ENCODE measurements around the gene RALA.

The RALA gene

DNA sequence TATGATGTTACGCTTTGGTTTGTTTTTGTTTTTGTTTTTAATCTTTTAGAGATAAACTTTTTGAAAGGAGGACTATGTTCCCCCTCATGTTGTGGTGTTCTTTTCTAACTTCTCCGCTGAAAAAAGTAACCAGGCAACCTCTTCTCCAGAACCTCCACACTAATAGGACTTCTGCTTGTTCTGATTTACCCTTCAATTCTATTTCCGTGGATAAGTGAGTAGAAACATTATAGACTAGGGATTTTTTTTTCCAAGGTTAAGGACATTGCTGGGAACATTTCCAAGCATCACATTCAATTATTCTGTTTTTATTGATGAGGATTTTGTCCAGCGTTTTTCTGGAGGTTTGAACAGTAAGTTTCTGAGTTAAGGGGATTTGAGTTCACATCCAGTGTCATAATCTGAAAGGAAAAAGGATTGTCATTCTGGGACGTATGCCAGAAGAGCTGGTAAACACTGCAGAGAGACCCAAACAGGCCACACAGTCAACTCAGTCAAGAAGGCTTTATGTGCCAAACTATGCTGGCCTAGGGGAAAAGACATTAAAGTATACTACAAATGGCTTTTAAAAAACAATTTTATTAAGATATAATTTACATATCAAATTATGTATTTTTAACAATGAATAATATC lies 28.3 kb upstream of the RALA start:
- Mint-ChIP-seq H3K27ac (no peak overlapping the region), H3K27me3 (ENCODE audit: low read depth, poor library complexity) (peaks cover 8% of the 10 kb centered on the region), H3K36me3 (ENCODE audit: low read depth) (no peaks in the 10 kb centered on the region), H3K4me1 (no peaks in the 10 kb centered on the region), H3K4me3 (no peak overlapping the region), H3K9me3 (peaks cover 18% of the 10 kb centered on the region)
- TF ChIP-seq, protein P1, sequence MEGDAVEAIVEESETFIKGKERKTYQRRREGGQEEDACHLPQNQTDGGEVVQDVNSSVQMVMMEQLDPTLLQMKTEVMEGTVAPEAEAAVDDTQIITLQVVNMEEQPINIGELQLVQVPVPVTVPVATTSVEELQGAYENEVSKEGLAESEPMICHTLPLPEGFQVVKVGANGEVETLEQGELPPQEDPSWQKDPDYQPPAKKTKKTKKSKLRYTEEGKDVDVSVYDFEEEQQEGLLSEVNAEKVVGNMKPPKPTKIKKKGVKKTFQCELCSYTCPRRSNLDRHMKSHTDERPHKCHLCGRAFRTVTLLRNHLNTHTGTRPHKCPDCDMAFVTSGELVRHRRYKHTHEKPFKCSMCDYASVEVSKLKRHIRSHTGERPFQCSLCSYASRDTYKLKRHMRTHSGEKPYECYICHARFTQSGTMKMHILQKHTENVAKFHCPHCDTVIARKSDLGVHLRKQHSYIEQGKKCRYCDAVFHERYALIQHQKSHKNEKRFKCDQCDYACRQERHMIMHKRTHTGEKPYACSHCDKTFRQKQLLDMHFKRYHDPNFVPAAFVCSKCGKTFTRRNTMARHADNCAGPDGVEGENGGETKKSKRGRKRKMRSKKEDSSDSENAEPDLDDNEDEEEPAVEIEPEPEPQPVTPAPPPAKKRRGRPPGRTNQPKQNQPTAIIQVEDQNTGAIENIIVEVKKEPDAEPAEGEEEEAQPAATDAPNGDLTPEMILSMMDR (IDR thresholded peaks at IDR 0.05), result no peak
- DNase-seq, result no peak

DNA sequence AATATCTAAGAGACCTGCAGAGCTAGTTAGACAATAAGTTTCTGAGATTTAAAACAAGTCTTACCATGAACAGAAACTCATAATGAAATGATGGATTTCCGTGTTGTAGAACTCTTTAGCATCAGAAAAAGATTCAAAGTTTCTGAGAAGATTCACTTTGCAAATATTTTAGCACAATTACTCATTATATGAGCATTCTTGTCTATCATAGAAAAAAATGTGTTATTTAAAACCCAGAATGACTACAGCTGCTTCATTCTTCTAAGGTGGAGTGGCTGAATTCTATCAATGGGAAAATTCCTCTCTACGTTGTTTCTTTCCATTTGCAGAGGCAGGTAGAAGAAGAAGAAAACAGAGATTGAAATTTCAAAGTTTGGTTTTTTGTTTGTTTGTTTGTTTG lies 21.0 kb upstream of the RALA start:
- no peak overlapping the region for H3K27ac Mint-ChIP-seq
- H3K4me1 Mint-ChIP-seq, result no peaks in the 10 kb centered on the region
- H3K27me3 Mint-ChIP-seq (ENCODE audit: low read depth, poor library complexity), result peaks cover 9% of the 10 kb centered on the region
- H3K4me3 Mint-ChIP-seq, result no peak overlapping the region
- DNase-seq, result no peak
- no peaks in the 10 kb centered on the region for H3K36me3 Mint-ChIP-seq (ENCODE audit: low read depth)
- TF ChIP-seq, protein P1 (IDR thresholded peaks at IDR 0.05), result no peak
- H3K9me3 Mint-ChIP-seq, result peaks cover 5% of the 10 kb centered on the region

DNA sequence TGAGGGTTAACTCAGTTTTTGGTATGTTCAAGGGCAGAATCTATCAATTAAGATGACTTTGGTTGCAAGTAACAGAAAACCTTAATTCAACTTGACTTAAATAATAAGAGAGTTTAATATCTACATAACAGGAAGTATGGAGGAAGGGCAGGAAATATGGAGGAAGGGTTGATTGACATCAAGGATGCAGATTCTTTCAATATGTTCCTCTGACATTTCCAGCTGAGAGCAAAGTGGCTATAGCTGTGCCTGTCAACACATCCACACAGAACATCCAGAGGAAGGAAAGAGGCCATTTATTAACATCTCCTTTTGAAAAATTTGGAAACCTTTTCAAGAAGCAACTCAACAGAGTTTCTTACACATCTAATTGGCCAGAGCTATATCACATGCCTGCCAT lies 19.4 kb upstream of the RALA start:
- Mint-ChIP-seq H3K4me1 (peaks cover 2% of the 10 kb centered on the region), H3K27ac (no peak overlapping the region), H3K36me3 (ENCODE audit: low read depth) (no peaks in the 10 kb centered on the region), H3K27me3 (ENCODE audit: low read depth, poor library complexity) (peaks cover 19% of the 10 kb centered on the region), H3K9me3 (peaks cover 5% of the 10 kb centered on the region), H3K4me3 (no peak overlapping the region)
- no peak for DNase-seq
- TF ChIP-seq, protein P1 (IDR thresholded peaks at IDR 0.05), result no peak

DNA sequence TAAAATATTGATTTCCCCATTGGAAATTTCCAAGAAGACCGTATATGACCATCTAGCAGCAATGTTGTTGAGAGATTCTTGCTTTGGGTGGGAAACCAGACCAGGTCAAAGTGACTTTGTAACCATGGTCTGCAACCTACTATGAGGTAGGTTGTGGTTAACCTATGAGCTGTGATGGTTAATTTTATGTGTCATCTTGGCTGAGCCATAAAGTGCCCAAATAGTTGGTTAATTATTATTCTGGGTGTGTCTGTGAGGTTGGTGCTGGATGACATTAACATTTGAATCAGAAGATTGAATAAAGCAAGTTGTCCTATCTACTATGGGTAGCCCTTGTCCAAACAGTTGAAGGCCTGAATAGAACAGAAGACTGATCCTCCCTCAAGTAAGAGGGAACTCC lies 18.3 kb upstream of the RALA start:
- no peak for DNase-seq
- TF ChIP-seq, protein P1 (IDR thresholded peaks at IDR 0.05), result no peak
- Mint-ChIP-seq H3K36me3 (ENCODE audit: low read depth) (peaks cover 4% of the 10 kb centered on the region), H3K27ac (no peak overlapping the region), H3K27me3 (ENCODE audit: low read depth, poor library complexity) (peaks cover 31% of the 10 kb centered on the region), H3K4me1 (peaks cover 11% of the 10 kb centered on the region), H3K9me3 (peaks cover 5% of the 10 kb centered on the region), H3K4me3 (no peak overlapping the region)

DNA sequence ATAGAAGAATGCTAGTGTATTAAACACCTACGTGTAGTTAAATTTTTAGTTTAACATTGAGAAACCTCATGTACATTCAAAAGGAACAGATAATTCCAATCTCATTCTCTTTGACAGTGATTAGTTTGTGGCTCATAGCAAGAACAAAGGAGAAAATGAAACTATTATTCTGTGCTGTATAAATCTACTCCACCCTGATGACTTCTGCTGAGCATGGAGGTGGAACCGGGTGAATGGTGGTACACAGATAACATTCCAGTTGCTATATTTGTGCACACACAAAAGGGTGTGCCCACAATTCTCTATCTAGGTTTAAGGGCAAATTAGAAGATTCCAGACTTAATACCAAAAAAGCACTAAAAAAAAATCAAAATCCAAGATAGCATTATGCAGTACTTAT lies 17.0 kb upstream of the RALA start:
- peaks cover 12% of the 10 kb centered on the region for H3K4me1 Mint-ChIP-seq
- H3K36me3 Mint-ChIP-seq (ENCODE audit: low read depth), result peaks cover 4% of the 10 kb centered on the region
- peaks cover 5% of the 10 kb centered on the region for H3K9me3 Mint-ChIP-seq
- TF ChIP-seq, protein P1 (IDR thresholded peaks at IDR 0.05), result no peak
- no peak overlapping the region for H3K27ac Mint-ChIP-seq
- no peak for DNase-seq
- H3K27me3 Mint-ChIP-seq (ENCODE audit: low read depth, poor library complexity), result peaks cover 39% of the 10 kb centered on the region
- no peak overlapping the region for H3K4me3 Mint-ChIP-seq

DNA sequence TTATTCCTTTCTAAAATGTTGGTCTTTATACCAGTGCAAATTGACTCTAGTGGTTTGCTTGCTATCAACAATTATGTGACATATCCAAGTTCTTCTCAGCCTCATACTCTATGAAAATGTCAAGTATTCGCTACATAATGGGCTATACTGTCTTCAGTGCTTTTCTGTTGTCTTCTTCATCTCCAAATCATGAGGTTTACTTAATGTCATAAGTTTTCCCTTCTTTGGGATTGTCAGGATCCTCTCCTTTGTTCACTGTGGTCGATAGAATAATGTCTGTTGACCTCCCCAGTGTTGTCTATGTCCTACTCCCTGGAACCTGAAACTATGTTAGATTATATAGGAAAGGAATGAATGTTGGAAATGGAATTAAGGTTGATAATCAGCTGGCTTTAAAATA lies 16.4 kb upstream of the RALA start:
- H3K27ac Mint-ChIP-seq, result no peak overlapping the region

More for the DNA sequence above, 16.4 kb upstream of the RALA start:
- Mint-ChIP-seq H3K27me3 (ENCODE audit: low read depth, poor library complexity) (peaks cover 39% of the 10 kb centered on the region), H3K4me1 (peaks cover 12% of the 10 kb centered on the region), H3K36me3 (ENCODE audit: low read depth) (peaks cover 4% of the 10 kb centered on the region), H3K4me3 (no peak overlapping the region), H3K9me3 (peaks cover 5% of the 10 kb centered on the region)
- TF ChIP-seq, protein P1 (IDR thresholded peaks at IDR 0.05), result no peak
- no peak for DNase-seq
